Muscle of arm (tissue), 12 donors: ENCODE results near the gene PRKAG1. TPM values are rescaled to one million over a fixed set of nuclear protein-coding genes. Genes with fewer than 3 reads are reported as not detected.

Experiments used
- DNase-seq: peaks from one replicate; pipeline ENCODE4 v3.0.0-alpha.2; 2013
- polyA plus RNA-seq, 12 donors: library from polyadenylated mRNA; unstranded; fragments of 120-200 nt; gene quantifications; one replicate each; pipeline ENCODE4 v1.2.1, GENCODE V29; 2013; ENCODE audit not compliant: insufficient read length in 12 of 12

The PRKAG1 gene
- polyA plus RNA-seq, 12 donors: 52.9 to 77.7 (median 59.4) TPM; not detected in 1

- DNase-seq: no peak
These were observed 32.7 kb downstream of the PRKAG1 start for GRCh38 chr12:48985901-48986300.

DNA sequence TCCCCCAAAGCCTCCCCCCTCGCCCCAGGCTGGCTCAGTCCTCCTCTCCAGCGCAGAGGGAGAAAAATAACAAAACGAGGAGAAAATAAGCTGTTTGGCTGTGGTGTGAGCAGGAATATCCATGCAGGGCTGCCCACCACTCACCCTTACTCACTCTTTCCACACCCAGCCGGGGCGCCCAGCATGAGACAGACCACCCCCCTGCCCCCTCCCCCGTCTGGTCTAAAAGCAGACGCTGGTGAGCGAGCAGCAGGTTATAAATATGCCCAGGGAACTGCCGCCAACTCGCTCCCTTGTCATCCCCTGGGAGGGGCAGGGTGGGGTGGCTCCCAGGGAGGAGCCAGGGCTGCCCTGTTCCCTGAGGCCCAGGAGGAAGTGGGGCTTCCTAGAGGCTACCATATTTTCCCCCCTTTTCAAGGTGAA, 33.1 kb downstream of the PRKAG1 start:
- no peak for DNase-seq

DNA sequence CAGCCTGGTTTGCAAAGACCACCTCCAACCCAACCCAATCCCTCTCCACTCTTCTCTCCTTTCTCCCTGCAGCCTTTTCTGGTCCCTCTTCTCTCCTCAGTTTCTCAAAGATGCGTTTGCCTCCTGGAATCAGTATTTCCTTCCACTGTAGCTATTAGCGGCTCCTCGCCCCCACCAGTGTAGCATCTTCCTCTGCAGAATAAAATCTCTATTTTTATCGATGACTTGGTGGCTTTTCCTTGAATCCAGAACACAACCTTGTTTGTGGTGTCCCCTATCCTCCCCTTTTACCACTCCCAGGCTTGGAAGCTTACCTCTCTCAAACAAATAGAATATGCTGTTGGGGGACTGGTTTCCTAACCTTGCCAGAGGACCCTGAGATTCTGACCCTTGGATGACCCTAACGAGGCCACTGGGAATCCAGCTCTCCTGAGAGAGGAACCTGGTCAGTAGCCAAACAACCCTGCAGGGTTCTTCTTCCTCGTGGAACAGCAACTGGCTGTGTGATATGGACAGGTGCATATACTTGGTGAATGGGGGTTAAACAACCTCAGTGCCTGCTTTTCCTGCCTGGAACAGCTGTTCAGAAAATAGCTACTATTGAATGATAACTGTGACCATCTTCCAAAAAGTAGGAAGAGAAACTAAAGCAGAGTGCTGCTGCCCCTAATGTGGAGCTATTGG, 36.0 kb downstream of the PRKAG1 start:
- DNase-seq: no peak

DNA sequence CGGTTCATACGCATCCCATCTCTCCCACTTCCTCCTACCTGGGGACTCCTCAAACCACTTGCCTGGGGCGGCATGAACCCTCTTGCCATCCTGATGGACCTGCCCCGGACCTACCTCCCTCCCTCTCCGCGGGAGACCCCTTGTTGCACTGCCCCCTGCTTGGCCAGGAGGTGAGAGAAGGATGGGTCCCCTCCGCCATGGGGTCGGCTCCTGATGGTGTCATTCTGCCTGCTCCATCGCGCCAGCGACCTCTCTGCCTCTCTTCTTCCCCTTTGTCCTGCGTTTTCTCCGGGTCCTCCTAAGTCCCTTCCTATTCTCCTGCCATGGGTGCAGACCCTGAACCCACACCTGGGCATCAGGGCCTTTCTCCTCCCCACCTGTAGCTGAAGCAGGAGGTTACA, 36.8 kb downstream of the PRKAG1 start:
- DNase-seq: no peak

DNA sequence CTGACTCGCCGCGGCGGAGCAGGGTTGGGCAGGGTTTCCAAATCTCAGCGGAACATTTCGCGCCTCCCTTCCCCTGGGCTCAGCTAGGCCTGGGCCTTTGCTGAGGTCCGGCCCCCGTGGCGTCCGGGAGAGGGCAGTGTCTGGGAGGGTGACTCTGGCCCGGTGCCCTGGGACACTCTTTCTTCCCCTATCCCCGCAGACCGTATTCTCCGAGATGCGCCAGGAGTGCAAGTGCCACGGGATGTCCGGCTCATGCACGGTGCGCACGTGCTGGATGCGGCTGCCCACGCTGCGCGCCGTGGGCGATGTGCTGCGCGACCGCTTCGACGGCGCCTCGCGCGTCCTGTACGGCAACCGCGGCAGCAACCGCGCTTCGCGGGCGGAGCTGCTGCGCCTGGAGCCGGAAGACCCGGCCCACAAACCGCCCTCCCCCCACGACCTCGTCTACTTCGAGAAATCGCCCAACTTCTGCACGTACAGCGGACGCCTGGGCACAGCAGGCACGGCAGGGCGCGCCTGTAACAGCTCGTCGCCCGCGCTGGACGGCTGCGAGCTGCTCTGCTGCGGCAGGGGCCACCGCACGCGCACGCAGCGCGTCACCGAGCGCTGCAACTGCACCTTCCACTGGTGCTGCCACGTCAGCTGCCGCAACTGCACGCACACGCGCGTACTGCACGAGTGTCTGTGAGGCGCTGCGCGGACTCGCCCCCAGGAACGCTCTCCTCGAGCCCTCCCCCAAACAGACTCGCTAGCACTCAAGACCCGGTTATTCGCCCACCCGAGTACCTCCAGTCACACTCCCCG, 37.4 kb downstream of the PRKAG1 start:
- DNase-seq: no peak

DNA sequence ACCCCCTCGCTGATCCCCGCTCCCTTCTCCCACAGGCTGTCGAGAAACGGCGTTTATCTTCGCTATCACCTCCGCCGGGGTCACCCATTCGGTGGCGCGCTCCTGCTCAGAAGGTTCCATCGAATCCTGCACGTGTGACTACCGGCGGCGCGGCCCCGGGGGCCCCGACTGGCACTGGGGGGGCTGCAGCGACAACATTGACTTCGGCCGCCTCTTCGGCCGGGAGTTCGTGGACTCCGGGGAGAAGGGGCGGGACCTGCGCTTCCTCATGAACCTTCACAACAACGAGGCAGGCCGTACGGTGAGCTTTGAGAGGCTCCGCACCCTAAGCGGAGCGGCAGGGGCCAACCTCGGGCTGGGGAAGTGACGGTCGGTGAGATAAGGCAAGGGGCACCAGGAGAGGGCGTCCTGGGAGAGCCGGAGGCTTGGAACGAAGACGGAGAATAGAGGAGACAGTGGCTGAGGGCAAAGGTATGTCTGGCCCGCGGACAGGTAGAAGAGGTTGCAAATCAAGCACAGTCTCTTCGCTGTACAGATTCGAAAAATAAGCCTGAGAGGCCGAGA, 38.1 kb downstream of the PRKAG1 start:
- DNase-seq: no peak

DNA sequence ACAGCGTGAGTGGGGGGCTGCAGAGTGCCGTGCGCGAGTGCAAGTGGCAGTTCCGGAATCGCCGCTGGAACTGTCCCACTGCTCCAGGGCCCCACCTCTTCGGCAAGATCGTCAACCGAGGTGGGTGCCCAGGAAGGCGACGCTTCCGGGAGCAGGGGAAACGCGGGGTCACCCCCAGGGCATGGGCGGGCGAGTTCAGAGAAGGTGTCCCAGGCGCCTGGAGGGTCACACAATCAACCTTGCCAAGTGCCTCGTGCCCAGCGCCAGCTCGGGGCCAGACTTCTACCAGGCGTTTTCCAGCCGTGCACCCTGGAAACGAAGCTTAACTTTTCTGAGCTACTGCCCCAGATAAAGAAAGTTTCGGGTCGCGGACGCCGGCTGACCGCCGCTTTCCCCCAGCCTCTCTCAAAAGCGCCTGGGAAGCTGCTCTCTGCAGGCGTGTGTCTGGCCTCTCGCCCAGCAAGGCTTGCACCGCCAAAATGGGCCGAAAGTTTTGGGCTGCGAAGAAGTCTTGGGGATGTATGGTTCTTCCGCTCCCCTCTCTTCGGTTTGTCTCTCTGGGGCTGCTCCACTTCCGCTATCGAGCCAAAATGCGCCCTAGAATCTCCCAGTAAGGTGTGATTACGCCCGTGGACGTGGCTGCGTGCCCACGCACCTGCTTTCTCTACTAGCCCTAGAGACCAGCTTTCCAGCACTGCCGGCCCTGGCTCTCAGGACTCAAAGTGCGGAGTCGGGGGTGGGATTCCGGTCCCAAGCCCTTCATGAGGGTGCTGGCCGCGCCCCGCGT, 38.8 kb downstream of the PRKAG1 start:
- peak; percentile 53 for DNase-seq

DNA sequence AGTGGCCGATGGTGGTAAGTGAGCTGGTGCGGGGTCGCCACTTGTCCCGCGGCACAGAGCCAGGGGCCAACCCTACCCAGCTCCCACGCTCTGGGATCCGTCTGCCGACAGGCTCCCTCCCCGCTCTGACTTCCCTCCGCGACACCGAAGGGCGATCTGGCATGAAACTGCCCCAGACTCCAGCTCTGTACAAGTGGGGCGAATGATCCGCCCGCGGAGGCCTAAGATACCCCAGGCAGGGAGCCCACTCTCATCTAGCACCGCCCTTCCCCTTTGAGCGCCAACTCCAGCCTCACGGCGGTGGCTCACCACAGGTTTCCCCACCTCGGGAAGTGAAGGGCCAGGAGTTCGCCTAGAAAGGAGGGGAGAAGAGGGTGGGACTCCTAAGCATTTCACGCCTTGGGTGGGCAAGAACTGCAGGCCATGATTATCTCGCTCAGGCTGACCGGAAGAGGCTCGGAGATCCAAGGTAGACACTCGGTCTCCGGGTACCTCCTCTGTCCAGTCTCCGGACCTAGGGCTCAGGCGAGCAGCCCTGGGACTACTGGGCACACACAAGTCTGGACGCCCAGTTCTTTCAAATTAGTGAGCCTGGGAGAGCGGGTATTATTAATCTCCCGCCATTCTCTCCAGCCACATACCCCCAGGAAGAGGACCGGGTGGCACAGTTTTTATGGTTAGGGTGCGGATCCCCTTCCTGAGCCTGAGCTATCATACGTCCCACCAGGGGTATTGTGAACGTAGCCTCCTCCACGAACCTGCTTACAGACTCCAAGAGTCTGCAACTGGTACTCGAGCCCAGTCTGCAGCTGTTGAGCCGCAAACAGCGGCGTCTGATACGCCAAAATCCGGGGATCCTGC, 39.6 kb downstream of the PRKAG1 start:
- no peak for DNase-seq

DNA sequence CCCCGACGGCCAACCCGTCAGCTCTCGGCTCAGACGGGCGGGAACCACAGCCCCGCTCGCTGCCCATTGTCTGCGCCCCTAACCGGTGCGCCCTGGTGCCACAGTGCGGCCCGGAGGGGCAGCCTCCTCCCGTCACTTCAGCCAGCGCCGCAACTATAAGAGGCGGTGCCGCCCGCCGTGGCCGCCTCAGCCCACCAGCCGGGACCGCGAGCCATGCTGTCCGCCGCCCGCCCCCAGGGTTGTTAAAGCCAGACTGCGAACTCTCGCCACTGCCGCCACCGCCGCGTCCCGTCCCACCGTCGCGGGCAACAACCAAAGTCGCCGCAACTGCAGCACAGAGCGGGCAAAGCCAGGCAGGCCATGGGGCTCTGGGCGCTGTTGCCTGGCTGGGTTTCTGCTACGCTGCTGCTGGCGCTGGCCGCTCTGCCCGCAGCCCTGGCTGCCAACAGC, 40.3 kb downstream of the PRKAG1 start, which contains the start of gene WNT1:
Gene WNT1 (plus strand): TSS at position 32 of the 450 bp plus-strand sequence. CDS start 329 bp downstream, at position 361.
- DNase-seq: no peak

DNA sequence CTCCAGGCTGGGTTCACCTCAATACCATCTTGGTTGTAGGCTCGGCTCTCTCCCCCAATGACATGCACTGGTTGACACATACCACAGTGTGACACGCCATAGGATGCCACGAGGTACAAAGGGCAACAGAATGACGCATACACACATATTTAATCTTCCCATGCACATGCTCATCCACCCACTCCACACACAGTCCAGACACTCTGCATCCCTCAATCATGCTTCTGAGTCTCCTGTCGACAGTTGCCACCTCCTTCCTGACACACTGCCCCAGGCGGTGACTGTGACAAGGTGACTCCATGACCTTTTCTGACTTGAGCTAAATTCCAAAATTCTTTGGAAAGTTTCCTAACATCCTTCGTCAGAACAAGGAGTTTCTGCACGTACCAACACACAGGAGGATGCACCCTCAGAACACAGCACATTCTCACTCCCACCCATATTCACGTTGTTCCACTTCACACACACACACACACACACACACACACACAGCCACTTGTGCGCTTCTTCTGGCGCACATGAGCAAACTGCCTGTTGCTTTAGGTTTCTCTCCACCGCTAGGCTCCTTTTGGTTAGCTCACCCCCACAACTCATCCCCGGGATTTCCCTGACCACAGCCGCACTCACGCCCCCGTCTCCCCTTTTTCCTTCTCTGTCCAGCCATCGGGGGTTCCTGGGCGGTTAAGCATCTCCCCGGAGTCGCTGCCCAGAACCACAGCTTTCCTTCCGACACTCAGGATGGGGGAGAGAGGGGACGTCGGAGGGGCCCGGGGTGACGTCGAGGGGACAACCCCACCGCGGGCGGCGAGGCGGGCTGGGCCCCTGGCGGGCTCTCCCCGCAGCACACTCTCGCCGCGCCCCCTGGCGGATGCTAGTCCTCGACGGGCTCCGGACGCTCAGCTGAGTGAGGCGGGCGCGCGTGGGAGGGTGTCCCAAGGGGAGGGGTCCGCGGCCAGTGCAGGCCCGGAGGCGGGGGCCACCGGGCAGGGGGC, 41.0 kb downstream of the PRKAG1 start:
- peak; percentile 49 for DNase-seq

DNA sequence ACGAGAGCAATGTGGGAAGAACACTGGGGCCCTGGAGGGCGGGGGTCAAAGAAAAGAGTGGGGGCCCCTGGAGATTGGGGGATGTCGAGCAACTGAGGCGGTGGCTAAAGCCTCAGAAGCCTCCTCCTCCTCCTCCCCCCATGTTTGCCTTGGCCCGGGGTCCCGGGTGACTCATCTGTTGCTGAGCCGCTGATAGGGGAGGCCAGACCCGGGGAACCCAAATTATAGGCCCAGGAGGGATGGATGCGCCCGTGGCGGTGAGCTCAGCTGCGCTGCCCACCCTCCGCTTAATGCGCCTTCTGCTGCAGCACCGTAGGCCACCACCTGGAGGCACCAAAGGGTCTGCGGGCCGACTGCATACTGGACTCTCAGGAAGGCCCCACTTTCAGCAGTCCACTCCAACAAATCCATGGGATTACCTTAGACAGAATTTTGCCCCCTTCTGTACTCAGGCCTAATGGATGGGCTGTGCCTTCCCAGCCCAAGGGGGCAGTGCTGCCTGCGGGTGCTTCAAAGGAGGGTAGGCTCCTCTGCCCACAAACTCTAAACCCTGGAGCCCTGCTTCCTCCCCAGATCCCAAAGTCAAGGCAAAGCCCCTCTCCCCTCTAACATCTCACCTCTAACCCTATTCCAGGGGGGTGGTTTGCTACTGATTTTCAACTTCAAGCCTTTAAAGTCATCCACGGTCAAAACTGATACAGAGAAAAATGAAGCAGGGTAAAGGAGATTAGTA, 44.5 kb downstream of the PRKAG1 start:
- DNase-seq: no peak

DNA sequence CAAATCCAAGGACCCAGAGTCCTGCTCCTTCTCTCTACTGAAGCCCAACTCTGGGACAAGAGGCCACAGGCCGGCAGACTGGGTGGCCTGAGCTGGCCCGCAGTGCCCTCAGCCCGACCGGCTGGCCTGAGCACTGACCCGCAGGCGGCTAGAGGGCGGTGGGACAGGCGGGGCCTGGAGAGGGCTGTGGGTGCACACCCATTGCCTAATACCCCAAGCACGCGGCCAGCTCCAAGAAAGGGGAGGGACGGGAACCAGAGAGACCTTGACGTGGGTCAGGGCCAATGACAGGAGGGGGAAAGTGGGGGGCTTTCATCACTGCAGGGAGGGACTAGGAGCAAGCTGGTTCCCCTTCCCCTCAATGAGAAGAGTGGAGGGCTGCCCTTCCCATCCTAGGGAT, 45.0 kb downstream of the PRKAG1 start:
- no peak for DNase-seq

- no peak for DNase-seq
These were observed 45.6 kb downstream of the PRKAG1 start for GRCh38 chr12:48972952-48973483.

DNA sequence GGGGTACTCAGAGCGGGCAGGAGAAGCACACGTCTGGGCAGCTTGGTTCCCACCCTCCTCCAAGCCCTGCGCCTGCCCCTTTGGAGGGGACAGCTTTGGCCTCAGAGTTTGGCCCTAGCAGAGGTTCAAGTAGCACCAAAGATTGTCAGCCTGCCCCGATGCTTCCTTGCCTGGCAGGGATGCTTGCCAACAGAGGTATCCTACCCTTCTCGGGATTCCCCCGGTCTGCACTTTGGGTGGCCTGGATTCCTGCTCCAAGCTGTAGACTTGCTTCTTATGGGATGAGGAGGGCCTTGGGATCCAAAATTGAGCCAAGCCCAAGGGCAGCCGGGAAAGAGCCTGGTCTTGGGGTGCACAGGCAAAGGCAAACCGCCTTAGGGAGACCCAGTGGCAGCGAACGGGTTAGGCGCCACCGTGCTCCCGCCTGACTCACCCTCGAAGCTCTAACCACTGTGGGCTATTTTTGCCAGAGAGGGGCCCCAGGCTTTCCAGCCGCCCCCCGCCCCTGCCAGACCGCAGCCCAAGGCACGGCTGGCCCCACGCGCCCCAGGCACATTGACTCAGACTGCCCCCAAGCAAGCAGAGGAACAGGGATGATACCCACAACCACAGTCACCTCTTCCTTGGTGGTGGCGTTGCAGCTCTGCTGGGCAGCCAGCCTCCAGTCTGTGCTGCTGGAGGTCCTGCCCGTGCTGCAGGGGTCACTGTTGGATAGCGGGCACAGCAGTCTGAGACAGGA, 46.2 kb downstream of the PRKAG1 start:
- DNase-seq: no peak

- DNase-seq: no peak
These were observed 47.8 kb downstream of the PRKAG1 start for GRCh38 chr12:48970702-48971334.

GRCh38 chr12:48969833-48970701, 48.5 kb downstream of the PRKAG1 start:
- no peak for DNase-seq
